GM12878 (cell line): ENCODE data around the gene HMCN2. TPM values are rescaled to one million over a fixed set of nuclear protein-coding genes. Genes with fewer than 3 reads are reported as not detected.

Experiments
- ATAC-seq: fragments of 200-7000 bp; cut with Tn5 transposase; 3 replicates; pipeline ENCODE4 v1.9.1; 2020; ENCODE audit warnings: mild to moderate bottlenecking, moderate library complexity
- BruUV-seq: library from RNA; stranded (reverse); fragments of 400-500 nt; replicated peaks from 2 replicates; lab custom pipeline; 2021; lab: Mats Ljungman, UMichigan
- CTCF ChIA-PET: fragments of 300-600 bp; sonication (Branson Sonifier 250); formaldehyde crosslinking; extraction: SDS; loops from one replicate; lab custom pipeline; 2021; ENCODE audit warnings: inconsistent platforms; lab: Yijun Ruan, JAX
- POLR2A ChIA-PET: fragments of 350-600 bp; formaldehyde crosslinking; extraction: SDS; loops from one replicate; lab custom pipeline; 2021; ENCODE audit warnings: inconsistent platforms; lab: Charles Lee
- RAD21 ChIA-PET: fragments of 300-600 bp; sonication (Branson Sonifier 250); formaldehyde crosslinking; loops from one replicate; lab custom pipeline; 2023; ENCODE audit warnings: antibody characterized with exemption; ENCODE audit not compliant: unreplicated experiment; lab: Charles Lee
- SMC1A ChIA-PET: fragments of 300-600 bp; sonication (Branson Sonifier 250); formaldehyde crosslinking; loops from one replicate; lab custom pipeline; 2023; ENCODE audit not compliant: unreplicated experiment, uncharacterized antibody; lab: Charles Lee
- DNase-seq: peaks from one replicate; pipeline ENCODE4 v3.0.0-alpha.2; 2011; ENCODE audit warnings: low read depth, low spot score
- FAIRE-seq: peaks from 3 replicates; lab custom pipeline; 2011; peaks lifted over from hg19 to GRCh38; lab: Jason Lieb, UNC
- H2AFZ ChIP-seq: 2 replicates; pipeline ENCODE4 v1.6.0; 2011; ENCODE audit warnings: low read depth, low read length, control low read depth; ENCODE audit not compliant: control insufficient read depth
- H3K27ac ChIP-seq: 2 replicates; pipeline ENCODE4 v1.5.1; 2011; ENCODE audit warnings: control low read depth; ENCODE audit not compliant: control insufficient read depth, insufficient read depth
- H3K27me3 ChIP-seq, 2 experiments: replicated peaks in 1 of 2; 2 replicates each; pipeline versions ENCODE4 v1.6.0 to v1.6.1; 2011; ENCODE audit warnings: low read length in 1 of 2; ENCODE audit not compliant: control insufficient read depth in 2 of 2, insufficient read depth in 2 of 2
- H3K36me3 ChIP-seq, 2 experiments: 2 replicates each; pipeline ENCODE4 v1.5.1; 2011; ENCODE audit warnings: low read length in 1 of 2; ENCODE audit not compliant: control insufficient read depth in 2 of 2, insufficient read depth in 2 of 2
- H3K4me1 ChIP-seq: 2 replicates; pipeline ENCODE4 v1.6.1; 2011; ENCODE audit warnings: mild to moderate bottlenecking, low read length, moderate library complexity, mixed read lengths; ENCODE audit not compliant: control insufficient read depth, insufficient read depth
- H3K4me2 ChIP-seq: 2 replicates; pipeline ENCODE4 v1.6.0; 2011; ENCODE audit warnings: control low read depth; ENCODE audit not compliant: control insufficient read depth, insufficient read depth
- H3K4me3 ChIP-seq: fragments of 200-600 bp; sonication (generic); 2 replicates; pipeline ENCODE4 v1.5.1; 2016
- H3K79me2 ChIP-seq: 2 replicates; pipeline ENCODE4 v1.6.0; 2011; ENCODE audit warnings: low read length; ENCODE audit not compliant: control insufficient read depth, insufficient read depth
- H3K9ac ChIP-seq: 2 replicates; pipeline ENCODE4 v1.8.0; 2011; ENCODE audit warnings: low read length, control low read depth, mixed read lengths; ENCODE audit not compliant: control insufficient read depth, insufficient read depth
- H3K9me3 ChIP-seq: replicated peaks from 3 replicates; pipeline ENCODE4 v1.5.1; 2011; ENCODE audit warnings: mild to moderate bottlenecking, low read length; ENCODE audit not compliant: control insufficient read depth, insufficient read depth
- H4K20me1 ChIP-seq: 2 replicates; pipeline ENCODE4 v1.6.0; 2011; ENCODE audit not compliant: control insufficient read depth, insufficient read depth
- CBX5 ChIP-seq: sonication (generic); IDR thresholded peaks from 2 replicates; pipeline ENCODE4 v1.6.1; 2016; ENCODE audit warnings: low read depth, moderate library complexity, mild to moderate bottlenecking, inconsistent platforms
- MAX ChIP-seq: IDR thresholded peaks from 2 replicates; pipeline ENCODE4 v1.6.1; 2012; ENCODE audit warnings: low read depth, low read length, improper control_type of control experiment
- MTA3 ChIP-seq: IDR thresholded peaks from 2 replicates; pipeline ENCODE4 v1.6.1; 2012; ENCODE audit warnings: low read length, inconsistent platforms, borderline replicate concordance
- NR2C1 ChIP-seq: fragments of 450-650 bp; IDR thresholded peaks from 2 replicates; pipeline ENCODE4 v1.6.1; 2017; ENCODE audit warnings: antibody characterized with exemption, mild to moderate bottlenecking, moderate library complexity
- NR2C2 ChIP-seq: IDR thresholded peaks from 2 replicates; pipeline ENCODE4 v1.6.1; 2011; ENCODE audit warnings: borderline replicate concordance, low read depth; ENCODE audit not compliant: control insufficient read depth, insufficient read length
- PBX3 ChIP-seq: IDR thresholded peaks from 2 replicates; pipeline ENCODE4 v1.6.1; 2011; ENCODE audit warnings: mild to moderate bottlenecking, low read depth, low read length, moderate library complexity; ENCODE audit not compliant: insufficient replicate concordance
- PML ChIP-seq: IDR thresholded peaks from 2 replicates; pipeline ENCODE4 v1.6.1; 2012; ENCODE audit warnings: low read length, inconsistent platforms
- RCOR1 ChIP-seq: conservative IDR thresholded peaks from 2 replicates; pipeline ENCODE4 v1.6.1; 2012; ENCODE audit warnings: low read depth, low read length, improper control_type of control experiment
- RUNX3 ChIP-seq: IDR thresholded peaks from 2 replicates; pipeline ENCODE4 v1.6.1; 2012; ENCODE audit warnings: low read length, inconsistent platforms
- SIN3A ChIP-seq: IDR thresholded peaks from 2 replicates; pipeline ENCODE4 v1.6.1; 2012; ENCODE audit warnings: low read depth, low read length, improper control_type of control experiment
- SMC3 ChIP-seq: IDR thresholded peaks from 2 replicates; pipeline ENCODE4 v1.6.1; 2011; ENCODE audit warnings: low read length, improper control_type of control experiment, borderline replicate concordance
- USF2 ChIP-seq: IDR thresholded peaks from 2 replicates; pipeline ENCODE4 v1.6.1; 2011; ENCODE audit warnings: low read depth, low read length, improper control_type of control experiment, borderline replicate concordance
- ZSCAN29 ChIP-seq: fragments of 450-650 bp; IDR thresholded peaks from 2 replicates; pipeline ENCODE4 v1.6.1; 2017; ENCODE audit warnings: mild to moderate bottlenecking, moderate library complexity
- WGBS: methylation state at CpG from one replicate; pipeline ENCODE4 v1.1.6; 2016; ENCODE audit warnings: low lambda C conversion rate; ENCODE audit not compliant: insufficient replicate concordance, insufficient coverage; ENCODE audit errors: missing lambda C conversion rate; 5-methylcytosine and 5-hydroxymethylcytosine counted together
- in situ Hi-C: fragments of 300-500 bp; cut with MboI; formaldehyde crosslinking; loops from 9 replicates; pipeline ENCODE4 v1.14.3; 2018; ENCODE audit warnings: mixed read lengths
- intact Hi-C: fragments of 100-400 bp; cut with micrococcal nuclease; formaldehyde crosslinking; loops from one replicate; pipeline ENCODE4 v1.14.2; 2022; ENCODE audit not compliant: unreplicated experiment
- polyA plus RNA-seq, 11 experiments: library from polyadenylated mRNA; depleted of rRNA in 4 of 11; unstranded in 6 of 11; stranded (reverse) in 5 of 11; fragments of >200 nt; fragmentation: Nextera tagmentation in 4 of 11; fragmentation: Illumina TruSeq in 1 of 11; extraction: Ambion mirVana in 4 of 11; extraction: Trizol in 1 of 11; gene quantifications; 1 replicate in 1 of 11; 2 replicates in 10 of 11; pipeline versions ENCODE4 v1.2.1 to v1.2.3, GENCODE V29; 2011 to 2016; ENCODE audit warnings: inconsistent platforms in 2 of 11, missing spikeins in 2 of 11, low read depth in 1 of 11
- total RNA-seq, 4 experiments: library from RNA; depleted of rRNA in 3 of 4; stranded (reverse); fragments of >200 nt in 3 of 4; fragmentation: Illumina TruSeq in 1 of 4; extraction: Trizol in 1 of 4; gene quantifications; 2 replicates each; pipeline versions ENCODE4 v1.2.1 to v1.2.3, GENCODE V29; 2013 to 2021

HMCN2 gene
- total and polyA plus RNA-seq, 10 of the 15 experiments (the other 5 are each of a cell fraction or from before 2014, with no cell fraction given): 0.04 TPM; not detected in 9

- RAD21 ChIA-PET: no interaction called here
- in situ Hi-C loops: no loop called here
- SMC1A ChIA-PET: no interaction called here
- WGBS: 34% methylated on average over 9 of the region's 9 CpGs
- no peak overlapping the region for H3K27ac ChIP-seq
- CTCF ChIA-PET: interaction anchor here (1.5 kb wide), 1 partner anchor 229 kb away, joined by 4 read pairs; no protein-coding TSS in a partner anchor
- H3K4me3 ChIP-seq: no peak overlapping the region
- H4K20me1 ChIP-seq: no peaks in the 10 kb centered on the region
- no peaks in the 10 kb centered on the region; a peak in 1 of 4 replicates for H3K27me3 ChIP-seq
- no peak overlapping the region for H3K4me2 ChIP-seq
- no peak for TF ChIP-seq CBX5
- no peak for TF ChIP-seq PML
- no peak for TF ChIP-seq ZSCAN29
- no peak for TF ChIP-seq SIN3A
- TF ChIP-seq NR2C1: no peak
- no peak for TF ChIP-seq MTA3
- TF ChIP-seq SMC3: no peak
- TF ChIP-seq NR2C2: no peak
- TF ChIP-seq, all 136 proteins: peak for 0
- DNase-seq: no peak
- BruUV-seq: no TSS peak
- Histone ChIP-seq H3K36me3 (no peaks in the 10 kb centered on the region), H3K4me1 (no peaks in the 10 kb centered on the region), H3K79me2 (no peaks in the 10 kb centered on the region), H3K9me3 (no peaks in the 10 kb centered on the region), H3K9ac (no peak overlapping the region), H2AFZ (no peak overlapping the region)
- intact Hi-C loops: no loop called here
- POLR2A ChIA-PET: interaction anchor here (0.5 kb wide), 1 partner anchor 111 kb away, joined by 4 read pairs; no protein-coding TSS in a partner anchor
- no peak for FAIRE-seq
- no peak for ATAC-seq
Observed at GRCh38 chr9:130337318-130337717, 71.8 kb downstream of the HMCN2 start.

GRCh38 chr9:130337784-130338380 is 72.3 kb downstream of the HMCN2 start:
- H3K4me1 ChIP-seq: no peaks in the 10 kb centered on the region
- H2AFZ ChIP-seq: no peak overlapping the region
- POLR2A ChIA-PET: no interaction called here
- CTCF ChIA-PET: no interaction called here
- BruUV-seq: no TSS peak
- in situ Hi-C loops: no loop called here
- H3K4me3 ChIP-seq: no peak overlapping the region
- no peak for ATAC-seq
- no peak overlapping the region for H3K27ac ChIP-seq
- intact Hi-C loops: no loop called here
- H3K4me2 ChIP-seq: no peak overlapping the region
- SMC1A ChIA-PET: no interaction called here
- no peak for DNase-seq
- no peaks in the 10 kb centered on the region for H3K79me2 ChIP-seq
- H3K9me3 ChIP-seq: no peaks in the 10 kb centered on the region
- no peaks in the 10 kb centered on the region for H3K36me3 ChIP-seq
- H3K27me3 ChIP-seq: no peaks in the 10 kb centered on the region; a peak in 1 of 4 replicates
- H3K9ac ChIP-seq: no peak overlapping the region
- no peaks in the 10 kb centered on the region for H4K20me1 ChIP-seq
- 44% methylated on average over 16 of the region's 16 CpGs for WGBS
- RAD21 ChIA-PET: no interaction called here
- FAIRE-seq: no peak
- TF ChIP-seq MAX: no peak
- TF ChIP-seq PBX3: no peak
- TF ChIP-seq RCOR1: no peak
- TF ChIP-seq USF2: no peak
- no peak for TF ChIP-seq RUNX3
